ENCODE data around the gene CROCC2.

The CROCC2 gene

DNA sequence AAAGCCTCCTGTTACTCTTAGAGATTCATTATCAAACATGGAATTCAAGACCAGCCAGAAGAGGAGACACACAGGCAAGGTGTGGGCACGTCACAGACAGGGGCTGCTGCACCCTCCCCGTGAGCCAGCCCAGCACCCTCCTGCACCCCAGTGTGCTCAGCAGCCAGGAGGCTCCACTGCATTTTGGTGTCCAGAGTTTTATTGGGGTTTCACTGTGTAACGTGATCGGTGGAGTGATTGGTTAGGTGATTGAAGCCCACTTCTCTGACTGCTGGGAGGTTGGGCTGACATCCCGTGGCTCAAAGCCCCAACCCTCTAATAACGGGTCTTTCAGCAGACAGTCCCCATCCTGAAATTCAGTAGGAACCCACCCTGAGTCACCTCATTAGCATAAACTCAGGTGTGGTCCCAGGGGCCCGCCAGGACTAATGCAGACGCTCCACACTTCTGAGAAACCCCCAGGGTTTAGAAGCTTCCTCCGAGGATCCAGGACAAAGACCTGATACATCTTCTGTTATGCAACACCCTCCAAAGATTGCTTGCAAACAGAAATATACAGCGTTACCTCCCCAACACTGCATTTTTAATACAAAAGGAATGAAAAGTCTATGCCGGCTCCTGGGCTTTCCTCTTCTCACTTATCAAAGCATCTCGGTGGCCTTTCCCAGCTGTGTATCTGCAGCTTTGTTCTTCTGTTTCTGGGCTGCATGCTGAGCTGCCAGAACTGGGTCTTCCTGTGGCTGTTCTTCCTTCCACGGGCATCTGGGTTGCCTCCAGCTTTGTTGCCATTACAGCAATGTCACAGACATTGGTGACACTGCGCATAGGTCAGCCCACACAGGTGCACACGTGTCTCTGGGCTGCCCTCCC is 48.5 kb downstream of the CROCC2 start:
- no peak for ATAC-seq (ENCODE audit: insufficient read depth, low read depth)
- Histone ChIP-seq H3K4me3 (ENCODE audit: low read depth in 1 of 2, low read length in 2 of 2) (no peak overlapping the region), H3K36me3 (ENCODE audit: insufficient read depth, low read length) (no peaks in the 10 kb centered on the region), H3K9ac (ENCODE audit: low read depth, low read length) (no peak overlapping the region), H3K27ac (ENCODE audit: low read length) (no peak overlapping the region), H2AFZ (ENCODE audit: low read depth, low read length) (no peak overlapping the region), H3K79me2 (ENCODE audit: insufficient read depth, low read length) (no peaks in the 10 kb centered on the region), H3K4me2 (ENCODE audit: insufficient read depth, low read length) (no peak overlapping the region), H4K20me1 (ENCODE audit: insufficient read depth, low read length) (peaks cover 5% of the 10 kb centered on the region; the same call in 1 of the 2 replicates), H3K4me1 (ENCODE audit: insufficient read depth, low read length) (no peaks in the 10 kb centered on the region), H3K27me3 (ENCODE audit: insufficient read depth, low read length, poor library complexity) (peaks cover 21% of the 10 kb centered on the region), H3K9me3 (ENCODE audit: insufficient read depth, low read length, severe bottlenecking) (no peaks in the 10 kb centered on the region)
- TF ChIP-seq, protein P1, sequence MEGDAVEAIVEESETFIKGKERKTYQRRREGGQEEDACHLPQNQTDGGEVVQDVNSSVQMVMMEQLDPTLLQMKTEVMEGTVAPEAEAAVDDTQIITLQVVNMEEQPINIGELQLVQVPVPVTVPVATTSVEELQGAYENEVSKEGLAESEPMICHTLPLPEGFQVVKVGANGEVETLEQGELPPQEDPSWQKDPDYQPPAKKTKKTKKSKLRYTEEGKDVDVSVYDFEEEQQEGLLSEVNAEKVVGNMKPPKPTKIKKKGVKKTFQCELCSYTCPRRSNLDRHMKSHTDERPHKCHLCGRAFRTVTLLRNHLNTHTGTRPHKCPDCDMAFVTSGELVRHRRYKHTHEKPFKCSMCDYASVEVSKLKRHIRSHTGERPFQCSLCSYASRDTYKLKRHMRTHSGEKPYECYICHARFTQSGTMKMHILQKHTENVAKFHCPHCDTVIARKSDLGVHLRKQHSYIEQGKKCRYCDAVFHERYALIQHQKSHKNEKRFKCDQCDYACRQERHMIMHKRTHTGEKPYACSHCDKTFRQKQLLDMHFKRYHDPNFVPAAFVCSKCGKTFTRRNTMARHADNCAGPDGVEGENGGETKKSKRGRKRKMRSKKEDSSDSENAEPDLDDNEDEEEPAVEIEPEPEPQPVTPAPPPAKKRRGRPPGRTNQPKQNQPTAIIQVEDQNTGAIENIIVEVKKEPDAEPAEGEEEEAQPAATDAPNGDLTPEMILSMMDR (IDR thresholded peaks at IDR 0.05; ENCODE audit: borderline replicate concordance, extremely low read depth, low read length, poor library complexity, severe bottlenecking): no peak
- no peak for TF ChIP-seq EZH2 (IDR thresholded peaks at IDR 0.05; ENCODE audit: borderline replicate concordance, low read depth, low read length, severe bottlenecking)
- no peak for DNase-seq

DNA sequence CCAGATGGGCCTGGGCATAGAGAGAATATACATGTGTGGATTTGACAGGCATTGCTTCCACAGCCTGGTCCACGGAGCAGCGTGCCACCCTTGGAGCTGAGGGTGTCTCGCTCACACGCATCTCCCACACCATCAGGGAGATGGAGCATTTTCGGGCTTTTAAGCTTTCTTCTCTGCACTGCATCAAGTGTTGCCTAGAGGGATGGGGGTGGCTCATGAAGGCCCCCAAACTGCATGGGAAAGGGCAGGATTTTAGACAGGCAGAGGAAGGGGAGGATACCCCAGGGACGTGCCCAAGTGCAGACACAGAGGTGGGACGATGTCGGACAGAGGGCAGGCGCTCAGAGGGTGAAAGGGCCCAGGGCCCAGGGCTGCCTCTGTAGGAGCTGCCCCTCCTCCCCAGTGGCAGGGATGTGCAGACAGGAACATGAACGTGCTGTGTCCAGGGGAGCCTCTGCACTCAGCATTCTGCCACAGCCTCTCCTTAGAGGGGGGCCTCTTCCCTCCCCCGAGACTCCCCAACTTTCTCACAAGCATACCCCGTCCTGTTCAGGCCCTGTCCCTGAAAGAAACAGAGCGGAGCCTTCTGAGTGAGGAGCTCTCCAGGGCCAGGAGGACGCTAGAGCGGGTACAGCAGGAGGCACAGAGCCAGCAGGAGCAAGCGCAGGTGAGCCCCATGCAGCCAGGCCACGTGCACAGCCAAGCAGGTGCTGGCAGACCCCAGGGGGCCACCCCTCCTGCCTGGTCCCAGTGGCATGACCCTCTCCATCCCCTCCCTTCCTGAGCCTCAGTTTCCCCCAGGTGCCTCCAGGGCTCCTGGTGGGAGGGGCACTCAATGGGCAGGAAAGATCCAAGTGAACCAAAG is 49.4 kb downstream of the CROCC2 start:
- Histone ChIP-seq H3K79me2 (ENCODE audit: insufficient read depth, low read length) (no peaks in the 10 kb centered on the region), H3K4me2 (ENCODE audit: insufficient read depth, low read length) (no peak overlapping the region), H3K9ac (ENCODE audit: low read depth, low read length) (no peak overlapping the region), H3K36me3 (ENCODE audit: insufficient read depth, low read length) (no peaks in the 10 kb centered on the region), H3K9me3 (ENCODE audit: insufficient read depth, low read length, severe bottlenecking) (no peaks in the 10 kb centered on the region), H4K20me1 (ENCODE audit: insufficient read depth, low read length) (peaks cover 5% of the 10 kb centered on the region; the same call in 1 of the 2 replicates), H3K27me3 (ENCODE audit: insufficient read depth, low read length, poor library complexity) (peaks cover 21% of the 10 kb centered on the region), H3K4me3 (ENCODE audit: low read depth in 1 of 2, low read length in 2 of 2) (no peak overlapping the region), H3K4me1 (ENCODE audit: insufficient read depth, low read length) (no peaks in the 10 kb centered on the region), H3K27ac (ENCODE audit: low read length) (no peak overlapping the region), H2AFZ (ENCODE audit: low read depth, low read length) (no peak overlapping the region)
- no peak for TF ChIP-seq EZH2 (IDR thresholded peaks at IDR 0.05; ENCODE audit: borderline replicate concordance, low read depth, low read length, severe bottlenecking)
- TF ChIP-seq, protein P1 (IDR thresholded peaks at IDR 0.05; ENCODE audit: borderline replicate concordance, extremely low read depth, low read length, poor library complexity, severe bottlenecking): no peak
- no peak for ATAC-seq (ENCODE audit: insufficient read depth, low read depth)
- peak; percentile 1 for DNase-seq

DNA sequence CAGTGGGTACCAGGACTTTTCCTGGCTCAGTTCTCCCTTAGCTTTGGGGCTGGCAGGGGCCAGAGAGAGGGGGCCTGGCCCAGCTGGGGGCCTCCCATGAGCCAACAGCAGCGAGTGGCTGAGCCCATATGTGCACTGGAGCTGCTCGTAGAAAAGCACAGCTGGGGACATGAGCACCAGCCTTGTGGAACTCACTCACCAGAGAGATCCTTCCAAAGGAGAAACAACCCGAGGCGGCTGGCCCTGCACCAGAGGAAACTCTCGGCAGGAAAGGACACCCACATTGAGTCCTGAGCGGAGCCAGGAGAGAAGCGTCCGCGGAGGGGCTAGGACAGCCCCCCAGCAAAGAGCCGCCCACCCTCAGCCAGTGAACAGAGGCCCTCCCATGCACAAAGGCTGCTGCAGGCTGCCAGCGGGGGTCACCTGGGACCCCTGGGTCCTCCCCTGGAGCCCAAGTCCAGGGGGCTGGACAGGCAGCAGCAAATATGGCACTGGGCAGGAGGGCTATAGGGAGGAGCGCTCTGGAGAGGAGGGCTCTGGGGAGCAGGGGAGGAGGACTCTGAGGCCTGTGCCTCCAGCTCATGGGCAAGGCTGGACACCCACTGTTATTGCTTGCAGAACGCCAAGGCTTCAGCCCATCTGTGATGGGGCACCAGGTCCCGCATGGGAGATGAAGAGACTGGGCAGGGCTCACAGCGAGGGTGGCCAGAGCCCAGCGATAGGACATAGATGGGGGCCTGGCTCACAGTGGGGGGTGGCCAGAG is 50.2 kb downstream of the CROCC2 start:
- no peak overlapping the region for H3K4me2 ChIP-seq (ENCODE audit: insufficient read depth, low read length)
- H2AFZ ChIP-seq (ENCODE audit: low read depth, low read length): no peak overlapping the region
- peaks cover 5% of the 10 kb centered on the region; the same call in 1 of the 2 replicates for H4K20me1 ChIP-seq (ENCODE audit: insufficient read depth, low read length)
- DNase-seq (peak; percentile 1), ATAC-seq (ENCODE audit: insufficient read depth, low read depth) (no peak)
- H3K27me3 ChIP-seq (ENCODE audit: insufficient read depth, low read length, poor library complexity): peaks cover 21% of the 10 kb centered on the region
- no peak overlapping the region for H3K4me3 ChIP-seq (ENCODE audit: low read depth in 1 of 2, low read length in 2 of 2)
- H3K9ac ChIP-seq (ENCODE audit: low read depth, low read length): no peak overlapping the region
- TF ChIP-seq EZH2 (IDR thresholded peaks at IDR 0.05; ENCODE audit: borderline replicate concordance, low read depth, low read length, severe bottlenecking): no peak
- TF ChIP-seq, protein P1 (IDR thresholded peaks at IDR 0.05; ENCODE audit: borderline replicate concordance, extremely low read depth, low read length, poor library complexity, severe bottlenecking): no peak
- no peaks in the 10 kb centered on the region for H3K4me1 ChIP-seq (ENCODE audit: insufficient read depth, low read length)
- no peaks in the 10 kb centered on the region for H3K79me2 ChIP-seq (ENCODE audit: insufficient read depth, low read length)
- H3K9me3 ChIP-seq (ENCODE audit: insufficient read depth, low read length, severe bottlenecking): no peaks in the 10 kb centered on the region
- no peaks in the 10 kb centered on the region for H3K36me3 ChIP-seq (ENCODE audit: insufficient read depth, low read length)
- no peak overlapping the region for H3K27ac ChIP-seq (ENCODE audit: low read length)

Data from DND-41 (cell line).